Hematopoietic multipotent progenitor cell treated with erythropoietin and hydrocortisone succinate and interleukin-3 and kit ligand, for 15 days (in vitro differentiated cells): Measurements from ENCODE around the gene POLRMT.
A peak's percentile ranks its signal among the peaks of the same experiment; 100 is the strongest.
"Not testable (repeated sequence)": the region's sequence is repeated elsewhere in the genome, so short reads cannot be mapped to it uniquely, and the experiment has no call there.

Experiments used
- DNase-seq: peaks from one replicate; pipeline ENCODE4 v3.0.0-alpha.2; 2015; ENCODE audit warnings: low spot score

Gene POLRMT

GRCh38 chr19:593505-593904 lies 39.8 kb downstream of the POLRMT start:
- no peak for DNase-seq

- DNase-seq, result no peak
Measured at GRCh38 chr19:593055-593454, 40.3 kb downstream of the POLRMT start.

GRCh38 chr19:592101-592500 lies 41.2 kb downstream of the POLRMT start:
- DNase-seq, result no peak

- DNase-seq, result no peak
Measured at GRCh38 chr19:591099-591958, 42.0 kb downstream of the POLRMT start.

GRCh38 chr19:590750-591098 lies 42.6 kb downstream of the POLRMT start:
- no peak for DNase-seq

- DNase-seq, result no peak
Measured at GRCh38 chr19:590396-590745, 43.0 kb downstream of the POLRMT start.

GRCh38 chr19:589693-590395 lies 43.5 kb downstream of the POLRMT start, which contains the start of gene HCN2:
HCN2 (plus strand) TSS chr19:589881; CDS start chr19:589946, 65 bp downstream.
- DNase-seq, result no peak

- DNase-seq, result no peak
Measured at GRCh38 chr19:588741-589692, 44.3 kb downstream of the POLRMT start.

- DNase-seq, result peak; percentile 70
Measured at GRCh38 chr19:588093-588740, 45.1 kb downstream of the POLRMT start.

GRCh38 chr19:585551-586110 lies 47.7 kb downstream of the POLRMT start:
- no peak for DNase-seq

GRCh38 chr19:585146-585545 lies 48.2 kb downstream of the POLRMT start:
- not testable (repeated sequence) for DNase-seq

- peak; percentile 75 for DNase-seq
Measured at GRCh38 chr19:584240-585001, 48.9 kb downstream of the POLRMT start.

GRCh38 chr19:583968-584239 lies 49.4 kb downstream of the POLRMT start:
- DNase-seq, result no peak

GRCh38 chr19:583198-583967 lies 50.0 kb downstream of the POLRMT start:
- DNase-seq, result no peak

- DNase-seq, result no peak
Measured at GRCh38 chr19:582497-583197, 50.7 kb downstream of the POLRMT start.

- no peak for DNase-seq
Measured at GRCh38 chr19:581399-582111, 51.8 kb downstream of the POLRMT start.

GRCh38 chr19:580274-580835 lies 53.0 kb downstream of the POLRMT start:
- no peak for DNase-seq

- DNase-seq, result no peak
Measured at GRCh38 chr19:579842-580155, 53.5 kb downstream of the POLRMT start.
